OCI-LY3 (cell line): Measurements from ENCODE around the gene ECI2.
A peak's percentile ranks its signal among the peaks of the same experiment; 100 is the strongest.

ENCODE experiments used
- H2AFZ ChIP-seq: fragments of 200-600, 300-600 bp; shearing (Covaris generic); 2 replicates; pipeline ENCODE4 v1.6.0; 2014; ENCODE audit warnings: antibody characterized with exemption, low read depth, low read length
- H3K27ac ChIP-seq: fragments of 200-600, 300-600 bp; sonication (generic); 2 replicates; pipeline ENCODE4 v1.5.1; 2014; ENCODE audit warnings: mild to moderate bottlenecking, low read length, moderate library complexity, mixed read lengths
- H3K27me3 ChIP-seq: fragments of 200-600, 300-600 bp; sonication (generic); 2 replicates; pipeline ENCODE4 v1.6.1; 2014; ENCODE audit warnings: low read depth, low read length, mixed read lengths
- H3K36me3 ChIP-seq: fragments of 200-600, 300-600 bp; sonication (generic); replicated peaks from 2 replicates; pipeline ENCODE3; 2014; ENCODE audit warnings: low read depth, low read length, mixed read lengths
- H3K4me1 ChIP-seq: fragments of 300-600, 200-600 bp; sonication (generic); 2 replicates; pipeline ENCODE4 v1.6.1; 2014; ENCODE audit warnings: low read length, mixed read lengths
- H3K4me2 ChIP-seq: fragments of 200-600, 300-600 bp; sonication (generic); 2 replicates; pipeline ENCODE4 v1.6.1; 2014; ENCODE audit warnings: low read length, mixed read lengths
- H3K4me3 ChIP-seq: fragments of 300-600, 200-600 bp; sonication (generic); 2 replicates; pipeline ENCODE4 v1.5.1; 2014; ENCODE audit warnings: antibody characterized with exemption, mild to moderate bottlenecking, low read length, moderate library complexity
- H3K79me2 ChIP-seq: fragments of 300-600, 200-600 bp; shearing (Covaris generic); 2 replicates; pipeline ENCODE4 v1.6.1; 2014; ENCODE audit warnings: mild to moderate bottlenecking, low read length, mixed read lengths
- H3K9ac ChIP-seq: fragments of 300-600, 200-600 bp; shearing (Covaris generic); 2 replicates; pipeline ENCODE4 v1.6.0; 2014; ENCODE audit warnings: mild to moderate bottlenecking, low read length, moderate library complexity
- H3K9me3 ChIP-seq: fragments of 200-600, 300-600 bp; shearing (Covaris generic); 2 replicates; pipeline ENCODE4 v1.6.1; 2014; ENCODE audit warnings: low read length, mixed read lengths; ENCODE audit not compliant: insufficient read depth
- H4K20me1 ChIP-seq: fragments of 200-600, 300-600 bp; sonication (generic); 2 replicates; pipeline ENCODE4 v1.6.1; 2016; ENCODE audit warnings: low read length, mixed read lengths; ENCODE audit not compliant: insufficient read depth
- CTCF ChIP-seq: fragments of 200-600, 300-600 bp; sonication (generic); IDR thresholded peaks from 2 replicates; pipeline ENCODE4 v1.5.1; 2014; ENCODE audit warnings: antibody characterized with exemption, low read length, low read depth
- EZH2phosphoT487 ChIP-seq: fragments of 200-600 bp; shearing (Covaris generic); IDR thresholded peaks from 2 replicates; pipeline ENCODE4 v1.6.1; 2018; ENCODE audit warnings: antibody characterized with exemption, mixed run types, low read depth

The ECI2 gene

GRCh38 chr6:4084444-4085331 is 50.7 kb downstream of the ECI2 start:
- Histone ChIP-seq H3K36me3 (no peaks in the 10 kb centered on the region), H2AFZ (peak overlapping the region; percentile 77; the same call in 1 of the 2 replicates), H3K9ac (no peak overlapping the region), H3K4me3 (peak overlapping the region; percentile 55), H3K4me2 (peak overlapping the region; percentile 68), H3K27ac (no peak overlapping the region), H3K9me3 (no peaks in the 10 kb centered on the region), H3K79me2 (no peaks in the 10 kb centered on the region), H4K20me1 (no peaks in the 10 kb centered on the region), H3K27me3 (no peaks in the 10 kb centered on the region), H3K4me1 (peaks cover 7% of the 10 kb centered on the region)
- TF ChIP-seq CTCF (no peak), EZH2phosphoT487 (no peak)

GRCh38 chr6:4078691-4079471 is 56.5 kb downstream of the ECI2 start, which contains the start of gene FAM217A:
Gene FAM217A, minus strand, starts transcription at chr6:4079137. Its CDS starts 1,723 bp downstream, at chr6:4077414.
- TF ChIP-seq EZH2phosphoT487 (no peak), CTCF (no peak)
- no peak within 1 kb of the TSS for H2AFZ ChIP-seq
- no peak within 1 kb of the TSS for H3K4me2 ChIP-seq
- no peaks in the 10 kb centered on the region for H3K9me3 ChIP-seq
- no peaks in the 10 kb centered on the region for H4K20me1 ChIP-seq
- H3K36me3 ChIP-seq = no peaks in the 10 kb centered on the region
- H3K27me3 ChIP-seq = no peaks in the 10 kb centered on the region
- no peak within 1 kb of the TSS for H3K27ac ChIP-seq
- no peaks in the 10 kb centered on the region for H3K4me1 ChIP-seq
- H3K4me3 ChIP-seq = no peak within 1 kb of the TSS
- H3K9ac ChIP-seq = no peak within 1 kb of the TSS
- H3K79me2 ChIP-seq = no peaks in the 10 kb centered on the region

- Histone ChIP-seq H3K4me2 (no peak overlapping the region), H3K9me3 (no peaks in the 10 kb centered on the region), H3K36me3 (no peaks in the 10 kb centered on the region), H3K4me3 (no peak overlapping the region), H3K27ac (no peak overlapping the region), H3K27me3 (no peaks in the 10 kb centered on the region), H2AFZ (no peak overlapping the region), H3K9ac (no peak overlapping the region), H4K20me1 (no peaks in the 10 kb centered on the region), H3K79me2 (no peaks in the 10 kb centered on the region), H3K4me1 (no peaks in the 10 kb centered on the region)
- TF ChIP-seq CTCF (no peak), EZH2phosphoT487 (no peak)
Observed at GRCh38 chr6:4074478-4075235, 60.7 kb downstream of the ECI2 start.
